K562 treated with DMSO at 1 percent for 48 hours (cell line): ENCODE measurements around the gene MGST1. TPM values are rescaled to one million over a fixed set of nuclear protein-coding genes. Genes with fewer than 3 reads are reported as not detected.

ENCODE experiments used
- total RNA-seq: library from RNA; unstranded; fragments of 300-600 nt; gene quantifications from 2 replicates; pipeline ENCODE4 v1.2.3, GENCODE V29; 2022; ENCODE audit warnings: low replicate concordance; ENCODE audit errors: extremely low read depth

Gene MGST1, protein sequence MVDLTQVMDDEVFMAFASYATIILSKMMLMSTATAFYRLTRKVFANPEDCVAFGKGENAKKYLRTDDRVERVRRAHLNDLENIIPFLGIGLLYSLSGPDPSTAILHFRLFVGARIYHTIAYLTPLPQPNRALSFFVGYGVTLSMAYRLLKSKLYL
- total RNA-seq, result not detected in 2 replicates

DNA sequence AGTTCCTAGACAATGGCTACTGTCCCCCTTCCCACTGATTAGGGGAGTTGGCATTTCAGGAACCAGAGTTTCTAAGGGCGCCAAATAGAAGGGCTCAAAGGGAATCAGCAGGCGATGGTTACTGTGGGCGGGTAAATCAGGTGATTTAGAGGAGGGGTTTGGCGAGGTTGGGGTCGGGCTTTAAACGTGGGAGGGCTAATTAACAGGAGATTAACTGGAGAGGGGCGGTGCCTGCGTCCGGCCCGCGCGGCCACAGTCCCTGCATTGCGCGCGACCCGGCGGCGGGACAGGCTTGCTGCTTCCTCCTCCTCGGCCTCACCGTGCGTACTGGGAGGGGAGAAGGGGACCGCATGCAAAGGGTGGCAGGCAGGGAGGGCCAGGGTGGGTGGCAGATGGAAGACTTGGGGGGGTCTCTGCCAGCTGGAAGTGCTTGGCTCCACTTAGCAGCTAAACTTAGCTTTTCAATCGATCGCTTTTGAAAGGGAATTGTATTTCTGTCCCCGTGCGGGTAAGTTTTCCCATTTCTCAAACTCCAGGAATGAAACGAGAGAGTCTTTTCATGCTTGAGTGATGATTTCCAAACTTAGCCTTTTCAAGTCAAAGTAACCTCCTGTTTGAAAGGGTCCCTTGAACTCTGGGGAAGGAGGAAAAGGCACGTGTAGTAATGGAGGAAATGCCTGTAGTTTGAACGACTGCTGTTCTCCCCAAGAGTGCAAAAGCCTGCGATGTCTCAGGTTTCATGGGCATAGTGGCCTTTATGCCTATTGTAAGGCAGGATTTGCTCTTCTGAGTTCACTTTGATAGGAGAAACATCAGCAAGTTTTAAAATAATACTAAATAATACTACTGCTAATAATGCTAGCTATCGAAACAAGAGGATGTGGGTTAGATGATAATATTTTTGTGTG, at the start of gene MGST1:
Gene MGST1, plus strand, starts transcription at position 255 of the 908 bp plus-strand sequence. CDS start 6,608 bp downstream, outside the sequence.

Other genes with a start within 250 kb of the MGST1 start
- gene SLC15A5, start 70.0 kb upstream of the MGST1 start, total RNA-seq, result not detected in 2 replicates